ENCODE measurements around the gene MAGEF1.

DNA sequence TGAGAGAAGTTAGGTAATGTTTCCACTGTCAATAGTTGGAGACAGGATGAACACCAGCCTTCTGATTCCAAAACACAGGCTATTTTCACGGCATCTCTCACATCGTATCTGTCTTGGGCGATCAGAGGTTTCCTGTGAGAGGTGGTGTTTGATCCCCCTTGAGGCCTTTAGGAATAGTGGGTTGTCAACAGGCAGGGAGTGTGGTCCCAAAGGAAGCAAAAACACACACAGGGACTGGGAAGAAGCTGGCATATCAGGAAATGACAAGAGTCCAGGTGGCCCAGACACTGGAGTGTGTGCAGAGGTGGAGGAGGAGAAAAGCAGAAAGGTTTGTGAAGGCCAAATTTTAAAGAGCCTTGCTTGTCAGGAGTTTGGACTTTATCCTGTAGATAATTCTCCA lies 6.6 kb upstream of the MAGEF1 start:
- TF ChIP-seq, protein P1, sequence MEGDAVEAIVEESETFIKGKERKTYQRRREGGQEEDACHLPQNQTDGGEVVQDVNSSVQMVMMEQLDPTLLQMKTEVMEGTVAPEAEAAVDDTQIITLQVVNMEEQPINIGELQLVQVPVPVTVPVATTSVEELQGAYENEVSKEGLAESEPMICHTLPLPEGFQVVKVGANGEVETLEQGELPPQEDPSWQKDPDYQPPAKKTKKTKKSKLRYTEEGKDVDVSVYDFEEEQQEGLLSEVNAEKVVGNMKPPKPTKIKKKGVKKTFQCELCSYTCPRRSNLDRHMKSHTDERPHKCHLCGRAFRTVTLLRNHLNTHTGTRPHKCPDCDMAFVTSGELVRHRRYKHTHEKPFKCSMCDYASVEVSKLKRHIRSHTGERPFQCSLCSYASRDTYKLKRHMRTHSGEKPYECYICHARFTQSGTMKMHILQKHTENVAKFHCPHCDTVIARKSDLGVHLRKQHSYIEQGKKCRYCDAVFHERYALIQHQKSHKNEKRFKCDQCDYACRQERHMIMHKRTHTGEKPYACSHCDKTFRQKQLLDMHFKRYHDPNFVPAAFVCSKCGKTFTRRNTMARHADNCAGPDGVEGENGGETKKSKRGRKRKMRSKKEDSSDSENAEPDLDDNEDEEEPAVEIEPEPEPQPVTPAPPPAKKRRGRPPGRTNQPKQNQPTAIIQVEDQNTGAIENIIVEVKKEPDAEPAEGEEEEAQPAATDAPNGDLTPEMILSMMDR (IDR thresholded peaks at IDR 0.05 in 2 of 3, conservative IDR thresholded peaks at IDR 0.05 in 1 of 3; ENCODE audit: insufficient read depth in 2 of 3, low read depth in 1 of 3, low read length in 3 of 3), result no peak
- no peak for TF ChIP-seq EZH2 (IDR thresholded peaks at IDR 0.05; ENCODE audit: borderline replicate concordance, low read depth, low read length)
